Cerebellar cortex (tissue), 1 donor: ENCODE results near the gene OSCAR.

Source experiments
- DNase-seq: peaks from one replicate; pipeline ENCODE4 v3.0.0-alpha.2; 2015; ENCODE audit warnings: low spot score

The OSCAR gene

GRCh38 chr19:54094426-54095000 is 6.1 kb downstream of the OSCAR start:
- no peak for DNase-seq

DNA sequence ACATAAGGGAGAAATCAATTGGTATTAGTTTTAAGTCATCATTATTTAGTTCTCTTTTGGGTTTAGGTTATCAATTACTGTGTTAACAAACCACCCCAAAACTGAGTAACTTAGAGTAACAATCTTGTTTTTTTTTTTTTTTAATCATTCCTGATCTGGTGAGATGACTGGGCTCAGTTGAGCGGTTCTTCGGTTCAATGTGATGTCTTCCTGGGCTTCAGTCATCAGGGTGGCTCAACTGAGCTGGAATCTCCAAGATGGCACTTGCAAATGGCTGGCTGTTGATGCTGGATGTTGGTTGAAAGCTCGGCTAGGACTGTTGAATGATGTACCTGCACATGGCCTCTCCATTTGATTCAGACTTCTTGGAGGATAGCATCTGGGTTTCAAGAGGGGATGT is 16.2 kb downstream of the OSCAR start:
- DNase-seq = no peak

- DNase-seq = no peak
Observed at GRCh38 chr19:54081032-54081431, 19.6 kb downstream of the OSCAR start, which contains the start of gene TARM1. Gene TARM1, minus strand, starts transcription at chr19:54081365. Its CDS starts 25 bp downstream, at chr19:54081340.

DNA sequence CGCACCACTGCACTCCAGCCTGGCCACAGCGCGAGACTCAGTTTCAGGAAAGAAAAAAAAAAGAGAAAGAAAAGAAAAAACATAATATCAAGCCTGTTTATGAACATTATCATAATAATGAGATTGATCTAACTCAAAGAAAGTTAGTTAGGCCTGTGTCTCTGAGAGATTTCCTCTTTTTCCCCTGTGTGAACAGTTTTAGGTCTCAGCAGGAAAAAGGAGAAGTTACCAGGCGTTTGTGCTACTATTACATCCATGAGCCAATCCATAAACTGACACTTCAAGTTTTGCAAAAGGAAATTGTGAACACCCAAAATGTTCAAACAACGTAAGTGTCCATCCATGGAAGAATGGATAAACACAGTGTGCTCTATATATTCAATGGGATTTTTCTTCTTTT is 23.3 kb downstream of the OSCAR start:
- no peak for DNase-seq

- no peak for DNase-seq
Observed at GRCh38 chr19:54074851-54075250, 25.8 kb downstream of the OSCAR start.

DNA sequence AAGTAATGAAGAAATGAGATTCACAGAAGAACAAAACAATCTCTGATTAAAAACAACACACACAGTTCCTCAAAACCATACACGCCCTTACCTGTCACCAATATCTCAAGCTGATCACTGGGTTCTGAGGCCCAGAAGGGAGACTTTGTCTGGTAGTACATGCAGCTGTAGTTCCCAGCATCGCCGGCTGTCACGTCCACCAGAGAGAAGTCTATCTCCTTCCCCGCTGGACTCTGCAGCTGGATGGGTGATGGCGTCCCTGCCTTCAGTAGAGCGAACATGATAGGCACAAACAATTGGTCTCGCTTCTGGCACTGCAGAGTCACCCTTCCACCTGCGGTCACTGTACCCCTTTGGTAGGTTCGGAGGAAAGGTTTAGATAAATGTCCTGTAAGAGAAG is 26.8 kb downstream of the OSCAR start:
- no peak for DNase-seq

DNA sequence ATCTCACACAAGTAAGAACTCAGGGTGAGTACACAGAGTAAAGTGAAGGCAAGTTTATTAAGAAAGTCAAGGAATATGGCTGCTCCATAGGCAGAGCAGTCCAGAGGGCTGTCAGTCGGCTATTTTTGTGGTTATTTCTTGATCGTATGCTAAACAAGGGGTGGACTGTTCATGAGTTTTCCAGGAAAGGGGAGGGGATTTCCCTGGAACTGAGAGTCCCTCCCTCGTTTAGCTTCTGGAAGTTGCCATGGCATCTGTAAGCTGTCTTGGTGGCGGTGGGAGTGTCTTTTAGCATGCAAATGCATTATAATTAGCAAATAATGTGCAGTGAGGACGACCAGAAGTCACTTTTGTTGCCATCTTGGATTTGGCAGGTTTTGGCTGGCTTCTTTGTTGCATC is 31.1 kb downstream of the OSCAR start:
- no peak for DNase-seq

DNA sequence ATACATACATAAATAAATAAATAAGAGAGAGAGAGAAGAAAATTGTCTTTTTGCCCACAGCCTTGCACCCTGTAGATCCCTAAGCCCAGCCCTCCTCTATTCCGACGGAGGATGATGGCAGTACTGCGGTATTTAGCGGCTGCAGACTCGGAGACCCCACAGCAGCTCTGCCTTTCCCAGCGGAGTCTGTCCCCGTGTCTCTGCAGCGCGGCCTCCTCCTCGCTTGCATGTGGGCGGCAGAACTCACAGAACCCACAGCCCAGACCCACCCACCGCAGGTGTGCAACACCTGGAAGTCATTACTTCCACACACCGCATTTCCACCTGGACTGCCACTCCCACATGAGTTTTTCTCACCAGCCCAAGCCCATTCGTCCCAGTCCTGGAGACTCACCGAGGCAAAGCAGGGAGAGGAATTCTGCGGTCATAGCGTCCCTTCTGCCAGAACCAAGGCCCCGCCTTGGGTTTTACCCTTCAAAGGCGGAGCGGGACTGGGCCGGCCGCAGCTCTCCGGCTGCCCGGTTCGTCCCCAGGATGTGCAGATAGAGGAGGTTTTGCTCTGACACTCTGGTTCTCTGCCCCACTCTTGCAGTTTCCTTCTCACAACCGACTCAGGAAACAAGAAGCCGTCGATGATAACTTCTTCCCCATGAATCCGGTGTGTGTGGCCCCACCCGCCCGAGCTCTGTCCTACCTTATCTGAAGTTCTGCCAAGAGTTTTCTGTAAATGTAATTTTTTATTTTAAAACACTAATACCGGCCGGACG is 37.1 kb downstream of the OSCAR start, which contains the start of gene VSTM1:
TSS of gene VSTM1 (minus strand) at position 548 of the 767 bp plus-strand sequence. CDS start at position 428, 120 bp downstream.
- no peak for DNase-seq

- DNase-seq = no peak
Observed at GRCh38 chr19:54062643-54063042, 38.0 kb downstream of the OSCAR start.

DNA sequence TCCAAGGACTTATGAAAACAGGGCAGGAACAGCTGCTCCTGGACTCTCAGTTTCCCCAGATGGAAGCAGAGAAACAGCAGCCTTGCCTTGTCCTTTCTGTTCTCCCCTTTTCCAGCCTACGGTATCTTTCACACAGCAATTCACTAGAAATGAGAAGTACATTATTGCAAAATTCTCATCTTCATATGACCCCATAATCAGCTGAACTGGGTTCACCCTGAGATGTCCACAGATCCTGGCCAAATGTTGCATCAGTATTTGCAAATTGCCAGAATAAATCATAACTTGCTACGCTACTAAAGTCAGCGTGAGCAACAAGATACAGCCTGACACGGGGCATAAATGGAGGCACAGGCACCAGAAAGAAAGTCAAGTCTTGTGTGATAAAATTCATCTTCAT is 53.0 kb downstream of the OSCAR start:
- no peak for DNase-seq

DNA sequence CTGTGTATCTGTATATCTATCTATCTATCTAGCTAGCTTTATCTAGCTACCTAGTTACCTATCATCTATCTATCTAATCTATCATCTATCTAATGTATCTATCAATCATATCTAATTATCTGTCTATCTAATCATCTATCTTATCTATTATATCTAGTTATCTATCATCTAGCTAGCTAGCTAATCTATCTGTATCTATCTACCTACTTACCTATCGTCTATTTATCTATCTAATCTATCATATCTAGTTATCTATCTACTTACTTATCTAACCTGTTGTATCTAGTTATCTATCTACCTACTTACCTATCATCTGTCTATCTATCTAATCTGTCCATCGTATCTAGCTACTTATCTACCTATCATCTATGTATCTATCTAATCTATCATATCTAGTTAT is 54.8 kb downstream of the OSCAR start:
- DNase-seq = no peak
